ENCODE data around the gene PLA2G4F. TPM values are rescaled to one million over a fixed set of nuclear protein-coding genes. Genes with fewer than 3 reads are reported as not detected.

Gene PLA2G4F
- total RNA-seq, 1 donor from 2014 or later, result not detected

DNA sequence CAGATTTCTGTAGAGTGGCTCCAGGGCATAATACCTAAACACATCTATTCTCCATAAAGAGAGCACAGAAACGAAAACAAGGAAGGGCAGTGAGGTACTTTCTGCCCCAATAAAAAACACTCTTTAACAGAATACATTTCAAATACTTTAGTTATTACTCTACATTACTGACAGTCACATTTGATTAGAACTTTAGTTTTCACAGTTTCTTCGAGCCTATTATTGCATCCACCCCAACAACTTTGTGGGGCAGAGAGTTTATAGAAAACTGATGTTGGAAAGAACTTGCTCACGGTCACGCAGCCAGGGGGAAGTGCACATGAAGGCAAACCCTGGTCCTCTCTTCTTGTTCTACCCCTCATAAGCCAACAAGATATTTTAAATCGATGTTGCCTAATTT, 42.7 kb upstream of the PLA2G4F start:
- Mint-ChIP-seq H3K9me3 (no peaks in the 10 kb centered on the region), H3K36me3 (ENCODE audit: low read depth) (peaks cover 67% of the 10 kb centered on the region), H3K27me3 (no peaks in the 10 kb centered on the region), H3K27ac (no peak overlapping the region), H3K4me3 (no peak overlapping the region), H3K4me1 (peaks cover 8% of the 10 kb centered on the region)
- no peak for DNase-seq
- ChIA-PET CTCF (no interaction called here), POLR2A (no interaction called here)
- ATAC-seq (ENCODE audit: low read depth), result no peak
- TF ChIP-seq, protein P1, sequence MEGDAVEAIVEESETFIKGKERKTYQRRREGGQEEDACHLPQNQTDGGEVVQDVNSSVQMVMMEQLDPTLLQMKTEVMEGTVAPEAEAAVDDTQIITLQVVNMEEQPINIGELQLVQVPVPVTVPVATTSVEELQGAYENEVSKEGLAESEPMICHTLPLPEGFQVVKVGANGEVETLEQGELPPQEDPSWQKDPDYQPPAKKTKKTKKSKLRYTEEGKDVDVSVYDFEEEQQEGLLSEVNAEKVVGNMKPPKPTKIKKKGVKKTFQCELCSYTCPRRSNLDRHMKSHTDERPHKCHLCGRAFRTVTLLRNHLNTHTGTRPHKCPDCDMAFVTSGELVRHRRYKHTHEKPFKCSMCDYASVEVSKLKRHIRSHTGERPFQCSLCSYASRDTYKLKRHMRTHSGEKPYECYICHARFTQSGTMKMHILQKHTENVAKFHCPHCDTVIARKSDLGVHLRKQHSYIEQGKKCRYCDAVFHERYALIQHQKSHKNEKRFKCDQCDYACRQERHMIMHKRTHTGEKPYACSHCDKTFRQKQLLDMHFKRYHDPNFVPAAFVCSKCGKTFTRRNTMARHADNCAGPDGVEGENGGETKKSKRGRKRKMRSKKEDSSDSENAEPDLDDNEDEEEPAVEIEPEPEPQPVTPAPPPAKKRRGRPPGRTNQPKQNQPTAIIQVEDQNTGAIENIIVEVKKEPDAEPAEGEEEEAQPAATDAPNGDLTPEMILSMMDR (IDR thresholded peaks at IDR 0.05), result no peak
- intact Hi-C loops (cut with micrococcal nuclease), result no loop called here

DNA sequence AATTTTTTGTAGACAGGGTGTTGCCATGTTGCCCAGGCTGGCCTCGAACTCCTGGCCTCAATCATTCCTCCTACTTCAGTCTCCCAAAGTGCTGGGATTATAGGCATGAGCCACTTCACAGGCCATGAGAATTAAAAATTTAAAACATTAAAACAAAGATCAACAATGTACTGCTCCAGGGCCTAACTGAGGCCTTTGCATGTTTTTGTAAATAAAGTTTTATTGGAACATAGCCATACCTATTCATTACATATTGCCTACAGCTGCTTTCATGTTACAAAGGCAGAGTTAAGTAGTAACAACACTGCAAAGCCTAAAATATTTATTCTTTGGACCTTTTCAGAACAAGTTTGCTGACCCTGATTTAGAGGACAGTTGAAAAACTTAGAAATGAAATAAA, 42.1 kb upstream of the PLA2G4F start:
- H3K27me3 Mint-ChIP-seq, result no peaks in the 10 kb centered on the region
- no peak overlapping the region for H3K4me3 Mint-ChIP-seq
- ChIA-PET POLR2A (no interaction called here), CTCF (interaction anchor here (0.5 kb wide), 1 partner anchor 63 kb away, joined by 3 read pairs; no protein-coding TSS in a partner anchor)
- ATAC-seq (ENCODE audit: low read depth) (no peak), DNase-seq (no peak)
- intact Hi-C loops (cut with micrococcal nuclease), result no loop called here
- no peaks in the 10 kb centered on the region for H3K9me3 Mint-ChIP-seq
- peaks cover 67% of the 10 kb centered on the region for H3K36me3 Mint-ChIP-seq (ENCODE audit: low read depth)
- peaks cover 6% of the 10 kb centered on the region for H3K4me1 Mint-ChIP-seq
- TF ChIP-seq, protein P1 (IDR thresholded peaks at IDR 0.05), result no peak
- no peak overlapping the region for H3K27ac Mint-ChIP-seq

DNA sequence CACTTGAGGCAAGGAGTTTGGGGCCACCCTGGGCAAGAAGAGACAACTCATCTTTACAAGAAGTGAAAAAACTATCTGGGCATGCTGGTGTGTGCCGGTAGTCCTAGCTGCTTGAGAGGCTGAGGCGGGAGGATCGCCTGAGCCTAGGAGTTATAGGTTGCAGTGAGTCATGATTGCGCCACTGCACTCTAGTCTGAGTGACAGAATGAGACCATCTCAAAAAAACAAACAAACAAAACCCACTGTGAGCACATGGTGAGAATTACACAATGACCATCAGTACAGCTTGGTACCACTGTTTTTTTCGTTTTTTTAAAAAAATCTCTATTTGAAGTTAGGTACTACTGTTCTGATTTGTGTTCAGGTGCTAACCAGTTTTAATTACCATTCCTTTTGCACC, 38.1 kb upstream of the PLA2G4F start:
- DNase-seq, result no peak
- TF ChIP-seq, protein P1 (IDR thresholded peaks at IDR 0.05), result no peak
- ATAC-seq (ENCODE audit: low read depth), result no peak
- intact Hi-C loops (cut with micrococcal nuclease), result no loop called here
- H3K36me3 Mint-ChIP-seq (ENCODE audit: low read depth), result peaks cover 74% of the 10 kb centered on the region
- ChIA-PET POLR2A (no interaction called here), CTCF (no interaction called here)
- H3K4me3 Mint-ChIP-seq, result no peak overlapping the region
- H3K27ac Mint-ChIP-seq, result no peak overlapping the region
- no peaks in the 10 kb centered on the region for H3K9me3 Mint-ChIP-seq
- H3K4me1 Mint-ChIP-seq, result peaks cover 22% of the 10 kb centered on the region
- no peaks in the 10 kb centered on the region for H3K27me3 Mint-ChIP-seq

DNA sequence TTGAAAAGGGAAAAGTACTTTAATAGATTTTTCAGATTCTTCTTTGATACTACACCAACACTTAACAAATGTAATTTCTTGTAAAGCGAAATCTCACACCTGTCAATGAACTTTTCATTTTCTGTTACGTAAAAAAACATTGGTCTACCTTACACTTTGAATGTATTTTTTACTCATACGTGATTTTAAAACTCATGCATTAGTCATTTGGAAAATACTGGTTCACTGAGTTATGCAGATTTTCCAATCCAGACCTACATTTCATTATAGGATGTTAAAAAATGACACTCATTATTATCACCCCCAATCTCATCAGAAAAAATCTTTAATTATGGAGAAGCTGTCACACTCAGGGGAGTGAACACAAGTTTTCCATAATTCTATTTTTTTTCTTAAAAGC, 36.9 kb upstream of the PLA2G4F start:
- H3K4me3 Mint-ChIP-seq, result no peak overlapping the region
- DNase-seq, result no peak
- H3K36me3 Mint-ChIP-seq (ENCODE audit: low read depth), result peaks cover 74% of the 10 kb centered on the region
- no peaks in the 10 kb centered on the region for H3K27me3 Mint-ChIP-seq
- H3K27ac Mint-ChIP-seq, result peak overlapping the region; percentile 18
- no peaks in the 10 kb centered on the region for H3K9me3 Mint-ChIP-seq
- intact Hi-C loops (cut with micrococcal nuclease), result no loop called here
- ATAC-seq (ENCODE audit: low read depth), result no peak
- peaks cover 22% of the 10 kb centered on the region for H3K4me1 Mint-ChIP-seq
- POLR2A ChIA-PET, result no interaction called here
- CTCF ChIA-PET, result no interaction called here
- TF ChIP-seq, protein P1 (IDR thresholded peaks at IDR 0.05), result no peak

DNA sequence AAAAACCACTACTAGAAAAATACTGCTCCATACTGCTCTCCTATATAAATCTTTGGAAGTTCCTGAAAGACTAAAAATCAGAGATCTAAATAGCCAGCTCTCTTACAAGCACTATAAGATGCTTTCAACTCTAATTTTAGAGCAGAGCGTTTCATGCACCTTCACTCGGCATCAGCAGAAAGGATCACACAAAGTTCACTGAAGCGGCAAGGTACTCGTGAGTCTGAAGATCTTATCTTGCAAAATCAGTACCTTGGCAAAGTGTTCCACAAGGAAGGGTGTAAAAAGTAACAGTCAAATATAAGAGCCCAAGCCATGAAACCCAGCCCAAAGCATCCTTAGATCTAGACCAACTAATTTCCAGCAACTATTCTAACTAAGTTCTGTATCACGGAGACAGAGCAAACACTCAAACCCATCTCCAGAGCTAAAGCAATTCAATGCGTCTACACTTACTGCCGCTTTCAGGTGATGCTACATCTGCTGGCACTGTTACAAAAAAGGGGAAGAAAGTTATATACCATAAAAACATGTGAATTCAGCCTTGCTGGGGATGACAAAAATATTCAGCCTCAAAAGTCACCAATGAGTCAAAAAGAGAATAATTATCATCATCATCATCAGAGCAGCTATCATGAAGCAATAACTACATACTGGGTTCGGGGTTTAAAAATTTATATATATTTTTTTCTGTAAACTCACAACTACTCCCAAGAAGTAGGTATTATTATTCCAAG, 35.3 kb upstream of the PLA2G4F start:
- Mint-ChIP-seq H3K9me3 (no peaks in the 10 kb centered on the region), H3K4me3 (peak overlapping the region; percentile 20), H3K36me3 (ENCODE audit: low read depth) (peaks cover 76% of the 10 kb centered on the region), H3K27ac (peak overlapping the region; percentile 46), H3K4me1 (peaks cover 22% of the 10 kb centered on the region), H3K27me3 (no peaks in the 10 kb centered on the region)
- ATAC-seq (ENCODE audit: low read depth) (no peak), DNase-seq (no peak)
- ChIA-PET POLR2A (interaction anchor here (0.8 kb wide), 1 partner anchor 16 kb away, joined by 3 read pairs; no protein-coding TSS in a partner anchor), CTCF (no interaction called here)
- intact Hi-C loops (cut with micrococcal nuclease), result no loop called here
- TF ChIP-seq, protein P1 (IDR thresholded peaks at IDR 0.05), result no peak

All from activated B cell treated with CpG ODN at 0.5 μM for 24 hours (primary cell).